DOHH2 (cell line): Measurements from ENCODE around the gene SLC1A1.

Experiments
- EZH2phosphoT487 ChIP-seq: fragments of 200-600 bp; sonication (generic); IDR thresholded peaks from 2 replicates; pipeline ENCODE4 v1.6.1; 2017; ENCODE audit warnings: borderline replicate concordance, mild to moderate bottlenecking, antibody characterized with exemption, low read length, moderate library complexity, mixed read lengths
- TF ChIP-seq, protein P1 (sequence below): fragments of 200-600 bp; sonication (generic); IDR thresholded peaks from one replicate; pipeline ENCODE4 v1.5.1; 2014; ENCODE audit warnings: antibody characterized with exemption, mild to moderate bottlenecking, low read depth, low read length; ENCODE audit not compliant: poor library complexity, severe bottlenecking

DNA sequence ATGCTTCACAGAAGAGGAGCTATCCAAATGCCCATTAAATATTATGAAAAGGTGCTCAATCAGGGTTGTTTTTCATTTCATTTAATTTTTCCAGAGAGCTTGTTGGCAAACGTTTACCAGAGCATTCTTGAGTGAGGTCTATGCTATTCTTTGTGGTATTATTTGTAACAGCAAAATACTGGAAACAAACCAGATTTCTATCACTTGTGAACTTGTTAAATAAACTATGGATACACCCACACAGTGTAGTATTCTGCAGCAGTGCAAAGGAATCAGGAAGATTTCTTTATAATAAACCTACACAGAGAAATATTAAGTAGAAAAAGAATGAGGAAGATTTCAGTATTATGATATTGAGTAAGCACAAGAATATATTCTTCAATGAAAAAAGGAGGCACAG is 15.0 kb upstream of the SLC1A1 start:
- TF ChIP-seq, protein P1, sequence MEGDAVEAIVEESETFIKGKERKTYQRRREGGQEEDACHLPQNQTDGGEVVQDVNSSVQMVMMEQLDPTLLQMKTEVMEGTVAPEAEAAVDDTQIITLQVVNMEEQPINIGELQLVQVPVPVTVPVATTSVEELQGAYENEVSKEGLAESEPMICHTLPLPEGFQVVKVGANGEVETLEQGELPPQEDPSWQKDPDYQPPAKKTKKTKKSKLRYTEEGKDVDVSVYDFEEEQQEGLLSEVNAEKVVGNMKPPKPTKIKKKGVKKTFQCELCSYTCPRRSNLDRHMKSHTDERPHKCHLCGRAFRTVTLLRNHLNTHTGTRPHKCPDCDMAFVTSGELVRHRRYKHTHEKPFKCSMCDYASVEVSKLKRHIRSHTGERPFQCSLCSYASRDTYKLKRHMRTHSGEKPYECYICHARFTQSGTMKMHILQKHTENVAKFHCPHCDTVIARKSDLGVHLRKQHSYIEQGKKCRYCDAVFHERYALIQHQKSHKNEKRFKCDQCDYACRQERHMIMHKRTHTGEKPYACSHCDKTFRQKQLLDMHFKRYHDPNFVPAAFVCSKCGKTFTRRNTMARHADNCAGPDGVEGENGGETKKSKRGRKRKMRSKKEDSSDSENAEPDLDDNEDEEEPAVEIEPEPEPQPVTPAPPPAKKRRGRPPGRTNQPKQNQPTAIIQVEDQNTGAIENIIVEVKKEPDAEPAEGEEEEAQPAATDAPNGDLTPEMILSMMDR, result no peak
- no peak for TF ChIP-seq EZH2phosphoT487
